Measurements from ENCODE around the gene MARCHF6. TPM values are rescaled to one million over a fixed set of nuclear protein-coding genes. Genes with fewer than 3 reads are reported as not detected.

MARCHF6 gene
- polyA plus RNA-seq, 3 donors from 2014 or later = 23.3 to 54.5 (median 52.5) TPM

GRCh38 chr5:10351199-10351905 lies 2.1 kb upstream of the MARCHF6 start:
- peak overlapping the region in 4 of 6 donors; percentile 12 to 99 (median 61) for H3K27ac Mint-ChIP-seq

GRCh38 chr5:10351919-10352318 lies 1.6 kb upstream of the MARCHF6 start:
- peaks cover 37 to 41% of the 10 kb centered on the region in 2 donors for H3K4me1 Mint-ChIP-seq
- no peaks in the 10 kb centered on the region for H3K9me3 Mint-ChIP-seq
- H3K27ac Mint-ChIP-seq = peak overlapping the region; percentile 88 to 99 (median 96)
- H3K4me3 Mint-ChIP-seq = peak overlapping the region in 4 of 5 donors; percentile 34 to 94 (median 89)
- no peaks in the 10 kb centered on the region for H3K36me3 Mint-ChIP-seq
- no peak for DNase-seq
- H3K27me3 Mint-ChIP-seq (ENCODE audit: low read depth in 3 of 3) = peaks cover 6 to 14% (median 9%) of the 10 kb centered on the region in 3 donors

More at GRCh38 chr5:10351199-10351905, 2.1 kb upstream of the MARCHF6 start:
- Mint-ChIP-seq H3K36me3 (no peaks in the 10 kb centered on the region), H3K4me3 (peak overlapping the region in 3 of 5 donors; percentile 44 to 91 (median 87)), H3K4me1 (peaks cover 33 to 36% of the 10 kb centered on the region in 2 donors), H3K27me3 (ENCODE audit: low read depth in 3 of 3) (peaks cover 6 to 14% (median 9%) of the 10 kb centered on the region in 3 donors), H3K9me3 (no peaks in the 10 kb centered on the region)
- no peak for DNase-seq

GRCh38 chr5:10352430-10353240 lies 860 bp upstream of the MARCHF6 start:
- H3K27ac Mint-ChIP-seq = peak overlapping the region; percentile 92 to 99 (median 96)
- H3K27me3 Mint-ChIP-seq (ENCODE audit: low read depth in 3 of 3) = peaks cover 6 to 14% (median 9%) of the 10 kb centered on the region in 3 donors
- H3K4me1 Mint-ChIP-seq = peaks cover 41 to 49% of the 10 kb centered on the region in 2 donors
- H3K4me3 Mint-ChIP-seq = peak overlapping the region; percentile 86 to 94 (median 87)
- H3K9me3 Mint-ChIP-seq = no peaks in the 10 kb centered on the region
- no peak for DNase-seq
- H3K36me3 Mint-ChIP-seq = no peaks in the 10 kb centered on the region

GRCh38 chr5:10354048-10354872 lies 765 bp downstream of the MARCHF6 start:
- Mint-ChIP-seq H3K27me3 (ENCODE audit: low read depth in 3 of 3) (peaks cover 6 to 17% (median 9%) of the 10 kb centered on the region in 3 donors), H3K4me3 (peak overlapping the region; percentile 98 to 100 (median 99)), H3K27ac (peak overlapping the region; percentile 98 to 99 (median 99)), H3K36me3 (no peaks in the 10 kb centered on the region), H3K4me1 (peaks cover 49 to 63% of the 10 kb centered on the region in 2 donors), H3K9me3 (no peaks in the 10 kb centered on the region)
- DNase-seq = peak; percentile 49 to 54 (median 51)

- peak; percentile 36 to 43 (median 43) for DNase-seq
- Mint-ChIP-seq H3K4me3 (peak overlapping the region; percentile 98 to 100 (median 99)), H3K36me3 (no peaks in the 10 kb centered on the region), H3K9me3 (no peaks in the 10 kb centered on the region), H3K27me3 (ENCODE audit: low read depth in 3 of 3) (peaks cover 6 to 17% (median 9%) of the 10 kb centered on the region in 3 donors), H3K4me1 (peaks cover 53 to 65% of the 10 kb centered on the region in 2 donors), H3K27ac (peak overlapping the region; percentile 98 to 99 (median 99))
Observed at GRCh38 chr5:10355071-10355889, 1.8 kb downstream of the MARCHF6 start.

GRCh38 chr5:10358999-10359398 lies 5.5 kb downstream of the MARCHF6 start:
- Mint-ChIP-seq H3K4me3 (no peak overlapping the region), H3K27ac (peak overlapping the region in 2 of 6 donors; percentile 16 to 48), H3K4me1 (peaks cover 61 to 87% of the 10 kb centered on the region in 2 donors), H3K27me3 (ENCODE audit: low read depth in 3 of 3) (peaks cover 4 to 9% (median 8%) of the 10 kb centered on the region in 3 donors), H3K9me3 (no peaks in the 10 kb centered on the region), H3K36me3 (no peaks in the 10 kb centered on the region)
- no peak for DNase-seq

- Mint-ChIP-seq H3K27me3 (ENCODE audit: low read depth in 3 of 3) (peaks cover 0 to 4% (median 2%) of the 10 kb centered on the region in 3 donors), H3K27ac (peak overlapping the region in 1 of 6 donors; percentile 16), H3K9me3 (no peaks in the 10 kb centered on the region), H3K4me3 (no peak overlapping the region), H3K4me1 (peaks cover 51 to 76% of the 10 kb centered on the region in 2 donors), H3K36me3 (no peaks in the 10 kb centered on the region)
- DNase-seq = no peak
Observed at GRCh38 chr5:10360686-10361085, 7.2 kb downstream of the MARCHF6 start.

GRCh38 chr5:10363519-10364185 lies 10.2 kb downstream of the MARCHF6 start:
- peaks cover 54 to 74% of the 10 kb centered on the region in 2 donors for H3K4me1 Mint-ChIP-seq
- H3K36me3 Mint-ChIP-seq = no peaks in the 10 kb centered on the region
- no peak overlapping the region for H3K4me3 Mint-ChIP-seq
- DNase-seq = no peak
- peaks cover 0 to 2% (median 0%) of the 10 kb centered on the region in 3 donors for H3K27me3 Mint-ChIP-seq (ENCODE audit: low read depth in 3 of 3)
- peak overlapping the region in 1 of 6 donors; percentile 65 for H3K27ac Mint-ChIP-seq
- H3K9me3 Mint-ChIP-seq = no peaks in the 10 kb centered on the region

- no peak for DNase-seq
- Mint-ChIP-seq H3K27ac (peak overlapping the region in 2 of 6 donors; percentile 2 to 65), H3K4me1 (peaks cover 57 to 74% of the 10 kb centered on the region in 2 donors), H3K27me3 (ENCODE audit: low read depth in 3 of 3) (peaks cover 0 to 2% (median 2%) of the 10 kb centered on the region in 3 donors), H3K9me3 (no peaks in the 10 kb centered on the region), H3K4me3 (no peak overlapping the region), H3K36me3 (no peaks in the 10 kb centered on the region)
Observed at GRCh38 chr5:10364186-10364689, 10.7 kb downstream of the MARCHF6 start.

GRCh38 chr5:10365782-10366181 lies 12.3 kb downstream of the MARCHF6 start:
- H3K4me3 Mint-ChIP-seq = no peak overlapping the region
- no peak overlapping the region for H3K27ac Mint-ChIP-seq
- H3K36me3 Mint-ChIP-seq = no peaks in the 10 kb centered on the region
- no peak for DNase-seq
- peaks cover 59 to 81% of the 10 kb centered on the region in 2 donors for H3K4me1 Mint-ChIP-seq
- peaks cover 0 to 2% (median 2%) of the 10 kb centered on the region in 3 donors for H3K27me3 Mint-ChIP-seq (ENCODE audit: low read depth in 3 of 3)
- no peaks in the 10 kb centered on the region for H3K9me3 Mint-ChIP-seq

- DNase-seq = no peak
- Mint-ChIP-seq H3K9me3 (no peaks in the 10 kb centered on the region), H3K27ac (no peak overlapping the region), H3K4me1 (peaks cover 60 to 81% of the 10 kb centered on the region in 2 donors), H3K36me3 (no peaks in the 10 kb centered on the region), H3K4me3 (no peak overlapping the region), H3K27me3 (ENCODE audit: low read depth in 3 of 3) (peaks cover 0 to 2% (median 2%) of the 10 kb centered on the region in 3 donors)
Observed at GRCh38 chr5:10366310-10367272, 13.1 kb downstream of the MARCHF6 start.
